DMS153 treated with DMSO at 0.1 percent for 48 hours (cell line): ENCODE measurements around the gene OR2F1.
"Not testable (repeated sequence)": the region's sequence is repeated elsewhere in the genome, so short reads cannot be mapped to it uniquely, and the experiment has no call there.

Source experiments
- DNase-seq: peaks from one replicate; lab custom pipeline; 2025; ENCODE audit not compliant: unreplicated experiment; lab: John Stamatoyannopoulos, UW

The OR2F1 gene

DNA sequence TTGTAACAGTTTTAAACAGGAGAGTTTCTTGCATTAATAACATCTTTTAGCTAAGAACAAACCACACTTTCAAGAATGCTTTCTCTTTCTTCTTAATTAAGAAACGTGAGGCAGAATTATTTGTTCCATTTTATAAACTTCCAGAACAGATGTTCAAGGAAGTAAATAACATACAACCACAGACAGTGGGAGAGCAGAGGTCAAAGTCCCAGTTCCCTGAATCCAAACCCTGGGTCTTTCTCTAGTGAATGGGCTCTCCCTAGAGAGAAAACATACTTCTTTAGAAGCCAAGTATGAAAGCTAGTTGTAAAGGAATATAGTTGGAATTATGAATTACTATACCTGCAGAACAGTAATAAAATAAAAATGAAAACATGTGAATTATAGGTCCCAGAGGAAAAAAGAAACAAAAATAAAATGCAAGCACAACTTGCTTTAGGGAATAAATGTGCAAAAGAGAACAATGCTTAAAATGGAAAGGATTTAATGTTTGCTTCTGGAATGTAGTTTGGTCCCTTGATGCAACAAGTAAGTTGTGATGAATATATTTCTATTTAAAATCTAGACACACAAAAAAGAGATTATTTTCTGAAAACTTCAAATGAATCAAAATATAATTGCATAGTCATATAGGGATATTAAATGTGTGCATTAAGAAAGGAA is 51.5 kb downstream of the OR2F1 start:
- DNase-seq = no peak

GRCh38 chr7:144006692-144007042 is 52.0 kb downstream of the OR2F1 start:
- no peak for DNase-seq

- DNase-seq = no peak
Observed at GRCh38 chr7:144009361-144009760, 54.7 kb downstream of the OR2F1 start.

GRCh38 chr7:144010061-144010460 is 55.4 kb downstream of the OR2F1 start:
- not testable (repeated sequence) for DNase-seq

- DNase-seq = not testable (repeated sequence)
Observed at GRCh38 chr7:144010821-144011220, 56.2 kb downstream of the OR2F1 start.

- DNase-seq = no peak
Observed at GRCh38 chr7:144011458-144012230, 57.0 kb downstream of the OR2F1 start.
